HepG2 (cell line): ENCODE results near the gene BAZ1B. TPM values are rescaled to one million over a fixed set of nuclear protein-coding genes. Genes with fewer than 3 reads are reported as not detected.

Experiments used
- CHD2 ChIP-seq: IDR thresholded peaks from 2 replicates; pipeline ENCODE4 v1.6.1; 2011; ENCODE audit warnings: low read depth, low read length, improper control_type of control experiment
- DNMT3B ChIP-seq: conservative IDR thresholded peaks from 2 replicates; pipeline ENCODE4 v1.6.1; 2016; ENCODE audit warnings: missing biosample characterization, control low read depth
- EZH2 ChIP-seq: conservative IDR thresholded peaks from 2 replicates; pipeline ENCODE4 v1.6.1; 2012; ENCODE audit warnings: mild to moderate bottlenecking, low read depth, low read length, moderate library complexity
- HNRNPLL ChIP-seq: fragments of 200-400 bp; formaldehyde crosslinking; IDR thresholded peaks from 2 replicates; pipeline ENCODE4 v1.6.1; 2017; ENCODE audit warnings: mild to moderate bottlenecking, low read depth, low read length; ENCODE audit not compliant: poor library complexity, severe bottlenecking
- JUND ChIP-seq: sonication (generic); formaldehyde crosslinking; IDR thresholded peaks from 2 replicates; pipeline ENCODE4 v1.8.0; 2022; ENCODE audit warnings: mild to moderate bottlenecking, missing genetic modification reagents
- KLF15 ChIP-seq: sonication (generic); formaldehyde crosslinking; IDR thresholded peaks from 2 replicates; pipeline ENCODE4 v1.8.1; 2023; ENCODE audit warnings: borderline replicate concordance, mild to moderate bottlenecking, inconsistent platforms, missing genetic modification reagents, mixed read lengths
- NFATC3 ChIP-seq: sonication (generic); formaldehyde crosslinking; IDR thresholded peaks from 2 replicates; pipeline ENCODE4 v1.5.1; 2020; ENCODE audit warnings: mild to moderate bottlenecking, missing genetic modification reagents
- NKX3-1 ChIP-seq: sonication (generic); formaldehyde crosslinking; IDR thresholded peaks from 2 replicates; pipeline ENCODE4 v1.5.0; 2020; ENCODE audit warnings: missing genetic modification reagents
- SIN3B ChIP-seq: fragments of 150-350 bp; IDR thresholded peaks from 2 replicates; pipeline ENCODE4 v1.6.1; 2014; ENCODE audit warnings: low read length
- TMF1 ChIP-seq: sonication (generic); formaldehyde crosslinking; IDR thresholded peaks from 2 replicates; pipeline ENCODE4 v1.8.1; 2022; ENCODE audit warnings: low read depth, missing genetic modification reagents
- ZBTB38 ChIP-seq: sonication (generic); formaldehyde crosslinking; IDR thresholded peaks from 2 replicates; pipeline ENCODE4 v1.5.1; 2020; ENCODE audit warnings: mild to moderate bottlenecking, missing genetic modification reagents
- ZNF335 ChIP-seq: sonication (generic); formaldehyde crosslinking; IDR thresholded peaks from 2 replicates; pipeline ENCODE4 v1.4.0; 2020; ENCODE audit warnings: missing genetic modification reagents
- ZNF44 ChIP-seq: sonication (generic); formaldehyde crosslinking; IDR thresholded peaks from 2 replicates; pipeline ENCODE4 v1.5.1; 2020; ENCODE audit warnings: mild to moderate bottlenecking, missing genetic modification reagents
- ZNF589 ChIP-seq: sonication (generic); formaldehyde crosslinking; conservative IDR thresholded peaks from 2 replicates; pipeline ENCODE4 v1.8.0; 2022; ENCODE audit warnings: mild to moderate bottlenecking, moderate library complexity, missing genetic modification reagents
- ZNF605 ChIP-seq: sonication (generic); formaldehyde crosslinking; IDR thresholded peaks from 2 replicates; pipeline ENCODE4 v1.8.0; 2022; ENCODE audit warnings: mild to moderate bottlenecking, missing genetic modification reagents
- ZNF841 ChIP-seq: sonication (generic); formaldehyde crosslinking; IDR thresholded peaks from 2 replicates; pipeline ENCODE4 v1.8.1; 2023; ENCODE audit warnings: missing genetic modification reagents, borderline replicate concordance
- polyA plus RNA-seq, 8 experiments: library from polyadenylated mRNA; depleted of rRNA in 3 of 8; stranded (reverse) in 7 of 8; unstranded in 1 of 8; fragments of >200 nt; fragmentation: Illumina TruSeq in 4 of 8; extraction: Trizol in 4 of 8; gene quantifications; 2 replicates each; pipeline versions ENCODE4 v1.2.1 to v1.2.3, GENCODE V29; 2011 to 2016; ENCODE audit warnings: low read depth in 4 of 8, missing spikeins in 1 of 8, mixed read lengths in 1 of 8; ENCODE audit not compliant: insufficient read depth in 1 of 8
- total RNA-seq, 5 experiments: library from RNA; depleted of rRNA; stranded (reverse); fragments of >200 nt; fragmentation: Illumina TruSeq; extraction: Trizol; gene quantifications; 2 replicates each; pipeline ENCODE4 v1.2.3, GENCODE V29; 2016; ENCODE audit warnings: low read depth in 1 of 5
- TF ChIP-seq, protein P1 (sequence below): sonication (generic); formaldehyde crosslinking; conservative IDR thresholded peaks from 2 replicates; pipeline ENCODE4 v1.8.0; 2022; ENCODE audit warnings: mild to moderate bottlenecking, moderate library complexity, missing genetic modification reagents
- TF ChIP-seq, protein P2 (sequence below): fragments of 450-650 bp; IDR thresholded peaks from 2 replicates; pipeline ENCODE4 v1.6.1; 2016
- TF ChIP-seq, protein P3 (sequence below): sonication (generic); formaldehyde crosslinking; IDR thresholded peaks from 2 replicates; pipeline ENCODE4 v1.5.0; 2020; ENCODE audit warnings: mild to moderate bottlenecking, missing genetic modification reagents
- TF ChIP-seq, protein P4 (sequence below): sonication (generic); formaldehyde crosslinking; IDR thresholded peaks from 2 replicates; pipeline ENCODE4 v1.5.1; 2020; ENCODE audit warnings: mild to moderate bottlenecking, missing genetic modification reagents, borderline replicate concordance

The BAZ1B gene
- total and polyA plus RNA-seq, 2 of the 13 experiments (the other 11 are each of a cell fraction or from before 2014, with no cell fraction given) = 18.6 to 69.4 TPM

DNA sequence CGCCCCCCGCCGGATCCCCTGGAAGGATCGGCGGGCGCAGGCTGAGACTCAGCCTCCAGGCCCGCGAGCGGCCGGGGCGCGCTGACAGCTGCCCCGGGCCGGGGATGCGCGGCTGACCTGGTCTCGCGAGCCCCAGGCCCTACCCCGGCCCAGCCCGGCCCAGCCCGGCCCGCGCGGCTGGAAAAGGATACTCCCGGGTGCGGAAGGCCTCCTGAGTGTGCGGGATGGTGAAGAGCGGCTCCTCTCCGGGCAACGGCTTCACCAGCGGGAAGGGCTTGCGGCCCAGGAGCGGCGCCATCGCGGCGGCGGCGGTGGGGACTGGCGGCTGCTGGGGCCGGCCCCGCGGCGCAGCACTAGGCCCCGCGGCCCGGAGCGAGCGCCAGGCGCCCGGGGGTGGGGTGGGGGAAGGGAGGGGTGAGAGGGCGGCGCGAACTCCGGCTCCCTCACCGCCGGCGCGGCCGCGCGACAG, 423 bp downstream of the BAZ1B start (continued):
- TF ChIP-seq, protein P1, sequence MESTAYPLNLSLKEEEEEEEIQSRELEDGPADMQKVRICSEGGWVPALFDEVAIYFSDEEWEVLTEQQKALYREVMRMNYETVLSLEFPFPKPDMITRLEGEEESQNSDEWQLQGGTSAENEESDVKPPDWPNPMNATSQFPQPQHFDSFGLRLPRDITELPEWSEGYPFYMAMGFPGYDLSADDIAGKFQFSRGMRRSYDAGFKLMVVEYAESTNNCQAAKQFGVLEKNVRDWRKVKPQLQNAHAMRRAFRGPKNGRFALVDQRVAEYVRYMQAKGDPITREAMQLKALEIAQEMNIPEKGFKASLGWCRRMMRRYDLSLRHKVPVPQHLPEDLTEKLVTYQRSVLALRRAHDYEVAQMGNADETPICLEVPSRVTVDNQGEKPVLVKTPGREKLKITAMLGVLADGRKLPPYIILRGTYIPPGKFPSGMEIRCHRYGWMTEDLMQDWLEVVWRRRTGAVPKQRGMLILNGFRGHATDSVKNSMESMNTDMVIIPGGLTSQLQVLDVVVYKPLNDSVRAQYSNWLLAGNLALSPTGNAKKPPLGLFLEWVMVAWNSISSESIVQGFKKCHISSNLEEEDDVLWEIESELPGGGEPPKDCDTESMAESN (CRISPR knock-in tag) = no peak; the same call in 1 of the 2 replicates
- TF ChIP-seq SIN3B = no peak
- TF ChIP-seq ZNF589 (CRISPR knock-in tag) = no peak; the same call in 1 of the 2 replicates
- no peak for TF ChIP-seq DNMT3B
- no peak for TF ChIP-seq ZNF605 (CRISPR knock-in tag)
- no peak for TF ChIP-seq ZNF335
- no peak for TF ChIP-seq EZH2
- TF ChIP-seq CHD2 = peak; percentile 86
- TF ChIP-seq TMF1 (CRISPR knock-in tag) = peak; percentile 47; the same call in 1 of the 2 replicates
- TF ChIP-seq ZNF44 (CRISPR knock-in tag) = no peak
- TF ChIP-seq, protein P2, sequence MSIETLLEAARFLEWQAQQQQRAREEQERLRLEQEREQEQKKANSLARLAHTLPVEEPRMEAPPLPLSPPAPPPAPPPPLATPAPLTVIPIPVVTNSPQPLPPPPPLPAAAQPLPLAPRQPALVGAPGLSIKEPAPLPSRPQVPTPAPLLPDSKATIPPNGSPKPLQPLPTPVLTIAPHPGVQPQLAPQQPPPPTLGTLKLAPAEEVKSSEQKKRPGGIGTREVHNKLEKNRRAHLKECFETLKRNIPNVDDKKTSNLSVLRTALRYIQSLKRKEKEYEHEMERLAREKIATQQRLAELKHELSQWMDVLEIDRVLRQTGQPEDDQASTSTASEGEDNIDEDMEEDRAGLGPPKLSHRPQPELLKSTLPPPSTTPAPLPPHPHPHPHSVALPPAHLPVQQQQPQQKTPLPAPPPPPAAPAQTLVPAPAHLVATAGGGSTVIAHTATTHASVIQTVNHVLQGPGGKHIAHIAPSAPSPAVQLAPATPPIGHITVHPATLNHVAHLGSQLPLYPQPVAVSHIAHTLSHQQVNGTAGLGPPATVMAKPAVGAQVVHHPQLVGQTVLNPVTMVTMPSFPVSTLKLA = no peak
- TF ChIP-seq, protein P3, sequence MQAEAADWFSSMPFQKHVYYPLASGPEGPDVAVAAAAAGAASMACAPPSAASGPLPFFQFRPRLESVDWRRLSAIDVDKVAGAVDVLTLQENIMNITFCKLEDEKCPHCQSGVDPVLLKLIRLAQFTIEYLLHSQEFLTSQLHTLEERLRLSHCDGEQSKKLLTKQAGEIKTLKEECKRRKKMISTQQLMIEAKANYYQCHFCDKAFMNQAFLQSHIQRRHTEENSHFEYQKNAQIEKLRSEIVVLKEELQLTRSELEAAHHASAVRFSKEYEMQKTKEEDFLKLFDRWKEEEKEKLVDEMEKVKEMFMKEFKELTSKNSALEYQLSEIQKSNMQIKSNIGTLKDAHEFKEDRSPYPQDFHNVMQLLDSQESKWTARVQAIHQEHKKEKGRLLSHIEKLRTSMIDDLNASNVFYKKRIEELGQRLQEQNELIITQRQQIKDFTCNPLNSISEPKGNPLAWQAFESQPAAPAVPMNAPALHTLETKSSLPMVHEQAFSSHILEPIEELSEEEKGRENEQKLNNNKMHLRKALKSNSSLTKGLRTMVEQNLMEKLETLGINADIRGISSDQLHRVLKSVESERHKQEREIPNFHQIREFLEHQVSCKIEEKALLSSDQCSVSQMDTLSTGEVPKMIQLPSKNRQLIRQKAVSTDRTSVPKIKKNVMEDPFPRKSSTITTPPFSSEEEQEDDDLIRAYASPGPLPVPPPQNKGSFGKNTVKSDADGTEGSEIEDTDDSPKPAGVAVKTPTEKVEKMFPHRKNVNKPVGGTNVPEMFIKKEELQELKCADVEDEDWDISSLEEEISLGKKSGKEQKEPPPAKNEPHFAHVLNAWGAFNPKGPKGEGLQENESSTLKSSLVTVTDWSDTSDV (CRISPR knock-in tag) = 0 out of 2 replicates have a peak, but pooled peaks have one; percentile 18
- TF ChIP-seq, protein P4, sequence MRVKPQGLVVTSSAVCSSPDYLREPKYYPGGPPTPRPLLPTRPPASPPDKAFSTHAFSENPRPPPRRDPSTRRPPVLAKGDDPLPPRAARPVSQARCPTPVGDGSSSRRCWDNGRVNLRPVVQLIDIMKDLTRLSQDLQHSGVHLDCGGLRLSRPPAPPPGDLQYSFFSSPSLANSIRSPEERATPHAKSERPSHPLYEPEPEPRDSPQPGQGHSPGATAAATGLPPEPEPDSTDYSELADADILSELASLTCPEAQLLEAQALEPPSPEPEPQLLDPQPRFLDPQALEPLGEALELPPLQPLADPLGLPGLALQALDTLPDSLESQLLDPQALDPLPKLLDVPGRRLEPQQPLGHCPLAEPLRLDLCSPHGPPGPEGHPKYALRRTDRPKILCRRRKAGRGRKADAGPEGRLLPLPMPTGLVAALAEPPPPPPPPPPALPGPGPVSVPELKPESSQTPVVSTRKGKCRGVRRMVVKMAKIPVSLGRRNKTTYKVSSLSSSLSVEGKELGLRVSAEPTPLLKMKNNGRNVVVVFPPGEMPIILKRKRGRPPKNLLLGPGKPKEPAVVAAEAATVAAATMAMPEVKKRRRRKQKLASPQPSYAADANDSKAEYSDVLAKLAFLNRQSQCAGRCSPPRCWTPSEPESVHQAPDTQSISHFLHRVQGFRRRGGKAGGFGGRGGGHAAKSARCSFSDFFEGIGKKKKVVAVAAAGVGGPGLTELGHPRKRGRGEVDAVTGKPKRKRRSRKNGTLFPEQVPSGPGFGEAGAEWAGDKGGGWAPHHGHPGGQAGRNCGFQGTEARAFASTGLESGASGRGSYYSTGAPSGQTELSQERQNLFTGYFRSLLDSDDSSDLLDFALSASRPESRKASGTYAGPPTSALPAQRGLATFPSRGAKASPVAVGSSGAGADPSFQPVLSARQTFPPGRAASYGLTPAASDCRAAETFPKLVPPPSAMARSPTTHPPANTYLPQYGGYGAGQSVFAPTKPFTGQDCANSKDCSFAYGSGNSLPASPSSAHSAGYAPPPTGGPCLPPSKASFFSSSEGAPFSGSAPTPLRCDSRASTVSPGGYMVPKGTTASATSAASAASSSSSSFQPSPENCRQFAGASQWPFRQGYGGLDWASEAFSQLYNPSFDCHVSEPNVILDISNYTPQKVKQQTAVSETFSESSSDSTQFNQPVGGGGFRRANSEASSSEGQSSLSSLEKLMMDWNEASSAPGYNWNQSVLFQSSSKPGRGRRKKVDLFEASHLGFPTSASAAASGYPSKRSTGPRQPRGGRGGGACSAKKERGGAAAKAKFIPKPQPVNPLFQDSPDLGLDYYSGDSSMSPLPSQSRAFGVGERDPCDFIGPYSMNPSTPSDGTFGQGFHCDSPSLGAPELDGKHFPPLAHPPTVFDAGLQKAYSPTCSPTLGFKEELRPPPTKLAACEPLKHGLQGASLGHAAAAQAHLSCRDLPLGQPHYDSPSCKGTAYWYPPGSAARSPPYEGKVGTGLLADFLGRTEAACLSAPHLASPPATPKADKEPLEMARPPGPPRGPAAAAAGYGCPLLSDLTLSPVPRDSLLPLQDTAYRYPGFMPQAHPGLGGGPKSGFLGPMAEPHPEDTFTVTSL (CRISPR knock-in tag) = no peak
- TF ChIP-seq NFATC3 (CRISPR knock-in tag) = no peak
- TF ChIP-seq KLF15 = no peak
- no peak for TF ChIP-seq ZNF841 (CRISPR knock-in tag)
- no peak for TF ChIP-seq ZBTB38 (CRISPR knock-in tag)
- TF ChIP-seq NKX3-1 = 0 out of 2 replicates have a peak, but pooled peaks have one; percentile 20
- TF ChIP-seq JUND (CRISPR knock-in tag) = no peak
- no peak for TF ChIP-seq HNRNPLL
